ENCODE data around the gene GAPVD1. TPM values are rescaled to one million over a fixed set of nuclear protein-coding genes. Genes with fewer than 3 reads are reported as not detected.

Gene GAPVD1
- total RNA-seq, 3 donors from 2014 or later (not counting 1 experiment from before 2014, with no cell fraction given) = 66.1 to 83.2 (median 68.8) TPM

DNA sequence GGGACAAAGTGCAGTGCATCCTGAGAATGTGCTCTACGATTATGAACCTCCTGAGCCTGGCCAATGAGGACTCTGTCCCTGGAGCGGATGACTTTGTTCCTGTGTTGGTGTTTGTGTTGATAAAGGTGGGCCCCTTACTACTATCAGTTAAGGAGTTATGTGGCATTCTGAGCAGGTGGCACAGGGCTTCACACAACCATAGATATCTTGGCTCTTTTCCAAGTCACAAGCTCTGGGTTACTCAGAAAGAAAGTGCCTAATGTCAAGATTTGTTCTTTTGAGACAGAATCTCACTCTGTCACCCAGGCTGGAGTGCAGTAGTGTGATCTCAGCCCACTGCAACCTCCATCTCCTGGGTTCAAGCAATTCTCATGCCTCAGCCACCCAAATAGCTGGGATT, 99.0 kb downstream of the GAPVD1 start:
- intact Hi-C loops (cut with micrococcal nuclease) = no loop called here
- no peak overlapping the region for H3K27ac Mint-ChIP-seq
- H3K36me3 Mint-ChIP-seq = peaks cover 8% of the 10 kb centered on the region

DNA sequence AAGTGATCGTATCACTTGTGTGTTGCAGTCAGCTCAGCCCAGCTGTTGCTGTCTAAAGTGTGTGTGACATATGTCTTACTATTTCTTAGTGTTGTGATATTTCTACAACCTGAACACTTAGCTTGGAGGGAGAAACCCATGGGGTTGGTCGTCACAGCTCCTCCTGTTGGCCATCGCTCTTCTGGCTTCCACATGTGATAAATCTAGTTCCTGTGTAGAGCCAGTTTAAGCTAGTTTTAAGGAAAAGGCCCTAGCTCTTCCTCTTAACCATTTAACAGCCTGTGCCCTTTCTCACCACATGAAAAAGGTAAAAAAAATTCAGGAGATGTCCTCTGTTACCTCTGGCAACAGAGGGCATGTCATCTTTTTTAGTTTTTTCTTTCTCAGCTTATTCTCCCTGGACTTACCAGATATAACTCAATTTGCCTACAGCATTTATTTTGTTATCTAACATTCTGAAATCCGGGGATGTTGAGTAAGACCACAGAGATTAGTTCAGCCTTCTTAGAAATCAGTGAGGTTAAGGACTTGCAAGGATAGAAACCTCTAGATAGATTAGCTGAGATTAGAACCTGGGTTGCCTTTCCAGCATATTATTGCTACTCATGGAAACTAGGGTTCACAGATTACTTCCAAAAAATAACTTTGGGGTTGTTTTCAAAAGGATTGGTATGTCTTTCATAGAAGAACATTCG, 100.4 kb downstream of the GAPVD1 start:
- Histone ChIP-seq H3K9me3 (ENCODE audit: control insufficient read depth, insufficient read depth, low read length) (no peaks in the 10 kb centered on the region), H3K4me1 (ENCODE audit: control insufficient read depth, insufficient read depth, low read length) (no peaks in the 10 kb centered on the region), H3K36me3 (ENCODE audit: control insufficient read depth, insufficient read depth, low read length) (peaks cover 63% of the 10 kb centered on the region), H3K27me3 (ENCODE audit: control insufficient read depth, insufficient read depth, low read length) (no peaks in the 10 kb centered on the region), H3K4me3 (ENCODE audit: low read length) (no peak overlapping the region), H3K27ac (ENCODE audit: low read length) (no peak overlapping the region)
- ATAC-seq (peak in 2 of 3 donors; percentile 40 to 62), DNase-seq (peak in 1 of 2 donors; percentile 39)
- Mint-ChIP-seq H3K27me3 (ENCODE audit: low read depth in 2 of 2) (no peaks in the 10 kb centered on the region), H3K4me1 (no peaks in the 10 kb centered on the region), H3K9me3 (no peaks in the 10 kb centered on the region), H3K27ac (peak overlapping the region; percentile 27 to 45), H3K4me3 (no peak overlapping the region), H3K36me3 (no peaks in the 10 kb centered on the region)
- TF ChIP-seq, protein P1, sequence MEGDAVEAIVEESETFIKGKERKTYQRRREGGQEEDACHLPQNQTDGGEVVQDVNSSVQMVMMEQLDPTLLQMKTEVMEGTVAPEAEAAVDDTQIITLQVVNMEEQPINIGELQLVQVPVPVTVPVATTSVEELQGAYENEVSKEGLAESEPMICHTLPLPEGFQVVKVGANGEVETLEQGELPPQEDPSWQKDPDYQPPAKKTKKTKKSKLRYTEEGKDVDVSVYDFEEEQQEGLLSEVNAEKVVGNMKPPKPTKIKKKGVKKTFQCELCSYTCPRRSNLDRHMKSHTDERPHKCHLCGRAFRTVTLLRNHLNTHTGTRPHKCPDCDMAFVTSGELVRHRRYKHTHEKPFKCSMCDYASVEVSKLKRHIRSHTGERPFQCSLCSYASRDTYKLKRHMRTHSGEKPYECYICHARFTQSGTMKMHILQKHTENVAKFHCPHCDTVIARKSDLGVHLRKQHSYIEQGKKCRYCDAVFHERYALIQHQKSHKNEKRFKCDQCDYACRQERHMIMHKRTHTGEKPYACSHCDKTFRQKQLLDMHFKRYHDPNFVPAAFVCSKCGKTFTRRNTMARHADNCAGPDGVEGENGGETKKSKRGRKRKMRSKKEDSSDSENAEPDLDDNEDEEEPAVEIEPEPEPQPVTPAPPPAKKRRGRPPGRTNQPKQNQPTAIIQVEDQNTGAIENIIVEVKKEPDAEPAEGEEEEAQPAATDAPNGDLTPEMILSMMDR (IDR thresholded peaks at IDR 0.05) = no peak
- 69% methylated on average over 3 of the region's 5 CpGs for WGBS (ENCODE audit: insufficient coverage)
- intact Hi-C loops (cut with micrococcal nuclease) = no loop called here

More for the DNA sequence above, 99.0 kb downstream of the GAPVD1 start:
- Histone ChIP-seq H3K27me3 (ENCODE audit: control insufficient read depth, insufficient read depth, low read length) (no peaks in the 10 kb centered on the region), H3K36me3 (ENCODE audit: control insufficient read depth, insufficient read depth, low read length) (peaks cover 70% of the 10 kb centered on the region), H3K4me3 (ENCODE audit: low read length) (no peak overlapping the region), H3K9me3 (ENCODE audit: control insufficient read depth, insufficient read depth, low read length) (no peaks in the 10 kb centered on the region), H3K27ac (ENCODE audit: low read length) (no peak overlapping the region), H3K4me1 (ENCODE audit: control insufficient read depth, insufficient read depth, low read length) (no peaks in the 10 kb centered on the region)
- no peak overlapping the region for H3K4me3 Mint-ChIP-seq
- TF ChIP-seq, protein P1 (IDR thresholded peaks at IDR 0.05) = no peak
- H3K9me3 Mint-ChIP-seq = no peaks in the 10 kb centered on the region
- no peaks in the 10 kb centered on the region for H3K27me3 Mint-ChIP-seq (ENCODE audit: low read depth in 2 of 2)
- ATAC-seq (no peak), DNase-seq (no peak)
- H3K4me1 Mint-ChIP-seq = no peaks in the 10 kb centered on the region
- WGBS (ENCODE audit: insufficient coverage) = 92% methylated on average over 2 of the region's 2 CpGs

DNA sequence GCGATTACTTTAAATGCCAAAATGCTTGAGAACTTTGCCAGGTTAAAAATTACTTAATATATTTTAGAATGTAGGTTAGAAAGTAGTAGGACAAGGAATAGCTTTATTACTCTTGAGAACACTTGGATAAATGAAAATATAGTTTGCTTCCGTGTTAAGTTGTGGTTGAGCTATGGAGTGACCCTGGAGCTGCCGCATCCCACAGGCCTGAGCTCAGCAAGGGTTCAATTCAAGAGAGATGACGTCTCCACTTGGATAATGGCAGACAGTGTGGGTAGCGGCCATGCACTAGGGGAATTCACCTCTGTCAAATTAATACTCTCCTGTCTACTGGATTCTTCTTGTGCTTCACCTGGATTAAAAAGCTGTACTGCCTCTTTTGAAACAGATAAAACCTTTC, 105.0 kb downstream of the GAPVD1 start:
- Histone ChIP-seq H3K27ac (ENCODE audit: low read length) (no peak overlapping the region), H3K4me1 (ENCODE audit: control insufficient read depth, insufficient read depth, low read length) (no peaks in the 10 kb centered on the region), H3K27me3 (ENCODE audit: control insufficient read depth, insufficient read depth, low read length) (no peaks in the 10 kb centered on the region), H3K9me3 (ENCODE audit: control insufficient read depth, insufficient read depth, low read length) (no peaks in the 10 kb centered on the region), H3K36me3 (ENCODE audit: control insufficient read depth, insufficient read depth, low read length) (peaks cover 27% of the 10 kb centered on the region), H3K4me3 (ENCODE audit: low read length) (no peak overlapping the region)
- H3K4me3 Mint-ChIP-seq = no peak overlapping the region
- WGBS (ENCODE audit: insufficient coverage) = 100% methylated on average over 5 of the region's 5 CpGs
- H3K4me1 Mint-ChIP-seq = no peaks in the 10 kb centered on the region
- TF ChIP-seq, protein P1 (IDR thresholded peaks at IDR 0.05) = no peak
- no peak overlapping the region for H3K27ac Mint-ChIP-seq
- DNase-seq (no peak), ATAC-seq (no peak)
- intact Hi-C loops (cut with micrococcal nuclease) = no loop called here
- no peaks in the 10 kb centered on the region for H3K9me3 Mint-ChIP-seq
- no peaks in the 10 kb centered on the region for H3K27me3 Mint-ChIP-seq (ENCODE audit: low read depth in 2 of 2)
- H3K36me3 Mint-ChIP-seq = no peaks in the 10 kb centered on the region

DNA sequence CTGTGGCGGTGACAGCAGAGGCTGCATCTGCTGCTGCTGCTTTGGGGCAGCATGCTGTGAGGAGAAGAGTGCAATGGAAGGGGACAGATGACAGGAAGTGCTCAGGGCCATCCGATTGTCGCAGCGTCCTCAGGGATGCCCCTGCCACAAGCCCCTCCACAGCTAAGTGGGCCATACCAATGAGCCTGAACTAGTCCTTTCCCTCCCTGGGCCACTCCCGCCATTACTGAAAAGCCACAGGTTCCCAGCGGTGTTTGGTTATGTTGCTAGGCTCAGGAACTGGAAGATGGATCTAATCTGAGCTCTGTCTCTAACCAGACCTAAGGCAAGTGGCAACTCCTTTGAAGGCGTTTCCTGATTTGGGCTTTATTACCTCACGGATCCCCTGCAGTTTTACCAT, 109.2 kb downstream of the GAPVD1 start:
- Mint-ChIP-seq H3K36me3 (no peaks in the 10 kb centered on the region), H3K27ac (no peak overlapping the region), H3K27me3 (ENCODE audit: low read depth in 2 of 2) (no peaks in the 10 kb centered on the region), H3K4me3 (no peak overlapping the region), H3K9me3 (no peaks in the 10 kb centered on the region), H3K4me1 (peaks cover 0 to 9% of the 10 kb centered on the region in 2 donors)
- TF ChIP-seq, protein P1 (IDR thresholded peaks at IDR 0.05) = no peak
- no peaks in the 10 kb centered on the region for H3K9me3 ChIP-seq (ENCODE audit: control insufficient read depth, insufficient read depth, low read length)
- H3K4me3 ChIP-seq (ENCODE audit: low read length) = no peak overlapping the region
- 94% methylated on average over 7 of the region's 8 CpGs for WGBS (ENCODE audit: insufficient coverage)
- DNase-seq (no peak), ATAC-seq (no peak)
- H3K27ac ChIP-seq (ENCODE audit: low read length) = no peak overlapping the region
- H3K4me1 ChIP-seq (ENCODE audit: control insufficient read depth, insufficient read depth, low read length) = peaks cover 10% of the 10 kb centered on the region
- H3K27me3 ChIP-seq (ENCODE audit: control insufficient read depth, insufficient read depth, low read length) = no peaks in the 10 kb centered on the region
- peaks cover 5% of the 10 kb centered on the region for H3K36me3 ChIP-seq (ENCODE audit: control insufficient read depth, insufficient read depth, low read length)
- intact Hi-C loops (cut with micrococcal nuclease) = no loop called here
